Measurements from ENCODE around the gene PLA2G6.

DNA sequence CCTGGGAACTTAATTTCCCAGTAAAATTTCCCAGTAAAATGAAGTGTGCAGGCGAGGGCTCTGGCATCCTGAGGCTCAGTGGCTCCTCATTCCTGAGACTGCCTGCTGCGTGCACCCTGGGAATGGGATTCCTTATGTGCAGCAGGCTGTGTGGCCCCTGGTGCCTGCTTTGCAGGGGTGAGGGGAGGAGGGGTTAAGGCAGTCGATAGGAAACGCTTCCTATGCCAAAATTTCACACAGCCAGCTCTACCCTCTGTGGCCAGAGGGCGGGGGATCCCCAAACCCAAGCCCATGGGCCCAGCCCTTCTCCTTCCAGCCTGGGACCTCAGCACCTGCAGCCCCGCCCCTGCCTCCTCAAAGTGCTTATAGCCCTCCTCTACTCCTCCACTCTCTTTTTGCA is 59.0 kb downstream of the PLA2G6 start:
- TF ChIP-seq ASH2L (IDR thresholded peaks at IDR 0.05; ENCODE audit: low read length) (no peak), POLR2A (IDR thresholded peaks at IDR 0.05; ENCODE audit: control extremely low read depth in 1 of 2, low read depth in 2 of 2, low read length in 2 of 2) (no peak), TEAD4 (IDR thresholded peaks at IDR 0.05; ENCODE audit: low read depth, low read length) (no peak), SIN3A (conservative IDR thresholded peaks at IDR 0.05 in 1 of 2, IDR thresholded peaks at IDR 0.05 in 1 of 2; ENCODE audit: low read depth in 1 of 2, low read length in 2 of 2) (no peak), EZH2 (IDR thresholded peaks at IDR 0.05; ENCODE audit: low read depth, low read length, severe bottlenecking) (no peak), BCL11A (IDR thresholded peaks at IDR 0.05; ENCODE audit: low read depth in 2 of 2, low read length in 2 of 2) (no peak), SRF (IDR thresholded peaks at IDR 0.05; ENCODE audit: low read depth, low read length) (no peak), CHD2 (IDR thresholded peaks at IDR 0.05; ENCODE audit: low read length) (no peak), POLR2AphosphoS5 (IDR thresholded peaks at IDR 0.05; ENCODE audit: low read depth, low read length) (no peak), KDM5A (IDR thresholded peaks at IDR 0.05; ENCODE audit: low read length) (no peak)
- TF ChIP-seq, protein P1, sequence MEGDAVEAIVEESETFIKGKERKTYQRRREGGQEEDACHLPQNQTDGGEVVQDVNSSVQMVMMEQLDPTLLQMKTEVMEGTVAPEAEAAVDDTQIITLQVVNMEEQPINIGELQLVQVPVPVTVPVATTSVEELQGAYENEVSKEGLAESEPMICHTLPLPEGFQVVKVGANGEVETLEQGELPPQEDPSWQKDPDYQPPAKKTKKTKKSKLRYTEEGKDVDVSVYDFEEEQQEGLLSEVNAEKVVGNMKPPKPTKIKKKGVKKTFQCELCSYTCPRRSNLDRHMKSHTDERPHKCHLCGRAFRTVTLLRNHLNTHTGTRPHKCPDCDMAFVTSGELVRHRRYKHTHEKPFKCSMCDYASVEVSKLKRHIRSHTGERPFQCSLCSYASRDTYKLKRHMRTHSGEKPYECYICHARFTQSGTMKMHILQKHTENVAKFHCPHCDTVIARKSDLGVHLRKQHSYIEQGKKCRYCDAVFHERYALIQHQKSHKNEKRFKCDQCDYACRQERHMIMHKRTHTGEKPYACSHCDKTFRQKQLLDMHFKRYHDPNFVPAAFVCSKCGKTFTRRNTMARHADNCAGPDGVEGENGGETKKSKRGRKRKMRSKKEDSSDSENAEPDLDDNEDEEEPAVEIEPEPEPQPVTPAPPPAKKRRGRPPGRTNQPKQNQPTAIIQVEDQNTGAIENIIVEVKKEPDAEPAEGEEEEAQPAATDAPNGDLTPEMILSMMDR (IDR thresholded peaks at IDR 0.05; ENCODE audit: control extremely low read depth in 1 of 3, insufficient read depth in 1 of 3, low read depth in 1 of 3, low read length in 3 of 3) = no peak
